RWPE1 (cell line): Measurements from ENCODE around the gene FEN1.

ENCODE experiments used
- CTCF ChIA-PET: fragments of 350-600 bp; sonication (Branson Sonifier 250); formaldehyde crosslinking; extraction: SDS; loops from one replicate; lab custom pipeline; 2021; lab: Yijun Ruan, JAX
- POLR2A ChIA-PET: fragments of 400-600 bp; formaldehyde crosslinking; extraction: SDS; loops from one replicate; lab custom pipeline; 2020; ENCODE audit warnings: antibody characterized with exemption; ENCODE audit not compliant: low non-redundant PET; lab: Yijun Ruan, JAX
- DNase-seq: peaks from one replicate; pipeline ENCODE4 v3.0.0; 2012; ENCODE audit warnings: low spot score
- H3K27ac ChIP-seq: fragments of 450-650 bp; 2 replicates; pipeline ENCODE4 v1.5.1; 2017
- TF ChIP-seq, protein P1 (sequence below): fragments of 450-650 bp; conservative IDR thresholded peaks from 2 replicates; pipeline ENCODE4 v1.5.1; 2017; ENCODE audit warnings: low read depth, mild to moderate bottlenecking

FEN1 gene

DNA sequence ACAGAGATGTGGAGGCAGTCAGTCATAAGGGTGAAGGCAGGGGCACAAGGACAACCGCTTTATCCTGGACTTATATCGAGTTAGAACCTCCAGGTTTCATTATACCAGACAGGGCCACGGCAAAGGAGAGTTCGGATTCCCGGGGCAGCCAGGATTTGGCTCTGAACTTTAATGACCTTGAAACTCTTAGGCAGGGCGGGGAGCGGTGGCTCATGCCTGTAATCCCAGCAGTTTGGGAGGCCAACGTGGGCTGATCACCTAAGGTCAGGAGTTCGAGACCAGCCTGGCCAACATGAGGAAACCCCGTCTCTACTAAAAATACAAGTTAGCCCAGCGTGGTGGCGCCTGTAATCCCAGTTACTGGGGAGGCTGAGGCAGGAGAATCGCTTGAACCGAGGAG is 41.3 kb upstream of the FEN1 start:
- TF ChIP-seq, protein P1, sequence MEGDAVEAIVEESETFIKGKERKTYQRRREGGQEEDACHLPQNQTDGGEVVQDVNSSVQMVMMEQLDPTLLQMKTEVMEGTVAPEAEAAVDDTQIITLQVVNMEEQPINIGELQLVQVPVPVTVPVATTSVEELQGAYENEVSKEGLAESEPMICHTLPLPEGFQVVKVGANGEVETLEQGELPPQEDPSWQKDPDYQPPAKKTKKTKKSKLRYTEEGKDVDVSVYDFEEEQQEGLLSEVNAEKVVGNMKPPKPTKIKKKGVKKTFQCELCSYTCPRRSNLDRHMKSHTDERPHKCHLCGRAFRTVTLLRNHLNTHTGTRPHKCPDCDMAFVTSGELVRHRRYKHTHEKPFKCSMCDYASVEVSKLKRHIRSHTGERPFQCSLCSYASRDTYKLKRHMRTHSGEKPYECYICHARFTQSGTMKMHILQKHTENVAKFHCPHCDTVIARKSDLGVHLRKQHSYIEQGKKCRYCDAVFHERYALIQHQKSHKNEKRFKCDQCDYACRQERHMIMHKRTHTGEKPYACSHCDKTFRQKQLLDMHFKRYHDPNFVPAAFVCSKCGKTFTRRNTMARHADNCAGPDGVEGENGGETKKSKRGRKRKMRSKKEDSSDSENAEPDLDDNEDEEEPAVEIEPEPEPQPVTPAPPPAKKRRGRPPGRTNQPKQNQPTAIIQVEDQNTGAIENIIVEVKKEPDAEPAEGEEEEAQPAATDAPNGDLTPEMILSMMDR: no peak
- no peak for DNase-seq
- no peak overlapping the region for H3K27ac ChIP-seq
- ChIA-PET POLR2A (no interaction called here), CTCF (interaction anchor here (0.5 to 0.7 kb wide), 6 partner anchors 20 to 506 kb away, joined by 3 to 5 read pairs (median 4); no protein-coding TSS in a partner anchor)

DNA sequence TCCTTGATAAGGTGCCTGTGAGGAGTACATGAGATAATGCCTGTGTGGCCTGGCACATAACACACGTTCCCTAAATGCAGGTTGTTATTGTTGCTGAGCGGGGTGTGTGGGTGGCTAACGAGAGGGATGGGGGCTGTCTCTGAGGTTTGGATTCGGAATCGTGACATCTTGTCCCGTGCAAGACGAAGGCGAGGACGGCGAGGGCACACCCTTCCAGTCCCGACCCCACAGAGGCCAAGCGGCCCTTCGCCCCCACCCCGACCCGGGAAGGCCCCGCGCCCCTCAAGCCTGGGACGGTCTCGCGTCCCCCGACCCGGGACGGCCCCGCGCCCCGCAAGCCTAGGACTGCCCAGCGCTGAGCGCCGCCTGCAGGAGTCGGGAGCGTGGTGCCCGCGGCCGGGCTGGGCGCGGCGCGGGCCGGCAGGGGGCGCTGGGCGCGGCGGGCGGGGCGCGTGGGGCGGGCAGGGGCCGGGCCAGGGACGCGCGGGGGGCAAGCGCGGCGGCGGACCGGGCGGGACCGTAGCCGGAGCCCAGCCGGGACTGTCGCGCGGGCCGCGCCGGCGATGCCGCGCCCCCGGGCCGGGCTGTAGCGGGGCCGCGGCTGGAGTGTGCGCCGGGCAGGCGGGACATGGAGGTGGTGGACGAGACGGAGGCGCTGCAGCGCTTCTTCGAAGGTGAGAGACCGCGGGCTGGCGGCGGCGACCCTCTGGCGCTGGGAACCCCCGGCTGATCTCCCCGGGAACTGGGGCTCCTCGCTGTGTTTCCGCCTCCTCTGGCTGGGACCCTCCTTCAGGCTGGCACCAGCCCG is 40.4 kb upstream of the FEN1 start, which contains the start of gene MYRF:
Gene MYRF, plus strand, starts transcription at position 520 of the 808 bp plus-strand sequence. Its CDS starts 109 bp downstream, at position 629.
- CTCF ChIA-PET: interaction anchor here (0.6 to 1.0 kb wide), 3 partner anchors 13 to 42 kb away, joined by 3 read pairs; no protein-coding TSS in a partner anchor
- no peak within 1 kb of the TSS for H3K27ac ChIP-seq

DNA sequence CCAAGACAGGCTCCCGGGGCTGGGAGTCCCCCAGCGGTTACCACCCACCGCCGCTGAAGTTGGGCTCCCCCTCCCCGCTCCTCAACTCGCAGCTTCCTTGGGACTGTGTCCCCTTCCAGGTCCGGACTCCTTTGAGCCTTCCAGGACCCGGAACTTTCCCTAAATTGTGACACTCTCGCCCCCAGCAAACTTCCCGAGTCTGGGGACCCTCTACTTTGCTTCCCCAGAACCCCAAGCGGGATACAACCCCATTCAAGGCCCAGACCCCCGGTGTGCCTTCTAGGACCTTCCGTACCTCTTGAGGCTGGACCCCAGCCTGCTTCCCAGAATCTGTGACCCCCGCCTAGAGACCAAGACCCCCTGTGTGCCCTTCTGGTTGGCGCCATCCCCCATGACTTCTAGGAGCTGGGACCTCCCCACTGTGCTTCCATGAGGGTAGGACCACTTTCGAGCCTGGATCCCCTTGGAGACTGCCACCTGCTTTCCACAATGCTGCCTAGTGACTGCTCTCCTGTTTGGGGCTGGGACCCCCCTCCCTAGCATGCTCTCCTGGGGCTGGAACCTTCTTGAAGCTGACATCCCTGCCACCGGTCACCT is 39.7 kb upstream of the FEN1 start:
- POLR2A ChIA-PET: no interaction called here
- TF ChIP-seq, protein P1: no peak
- DNase-seq: no peak
- no peak overlapping the region for H3K27ac ChIP-seq
- CTCF ChIA-PET: interaction anchor here (0.7 to 1.0 kb wide), 4 partner anchors 12 to 58 kb away, joined by 3 to 4 read pairs (median 3); no protein-coding TSS in a partner anchor

More for the DNA sequence above, 40.4 kb upstream of the FEN1 start, which contains the start of gene MYRF:
- DNase-seq: peak; percentile 31
- TF ChIP-seq, protein P1: peak; percentile 85
- POLR2A ChIA-PET: no interaction called here

DNA sequence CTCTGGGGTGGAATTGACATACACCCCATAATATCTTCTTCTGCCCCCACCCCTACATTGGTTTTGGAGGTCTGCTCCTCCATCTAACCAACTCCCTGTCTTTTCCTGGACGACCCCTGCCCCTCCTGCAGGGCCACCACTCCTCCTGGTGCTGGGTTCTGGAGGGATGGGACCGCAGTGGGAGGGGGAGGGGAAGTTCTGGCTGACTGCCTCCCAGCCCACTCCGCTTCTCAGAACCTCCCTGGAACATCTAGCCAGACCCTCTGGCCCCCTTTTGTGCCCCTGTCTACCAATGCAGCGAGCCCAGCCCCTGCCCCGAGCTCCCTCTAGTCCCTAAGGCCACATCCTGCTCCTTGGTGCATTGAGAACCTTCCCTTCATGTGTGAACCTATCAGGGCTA is 39.0 kb upstream of the FEN1 start:
- POLR2A ChIA-PET: no interaction called here
- TF ChIP-seq, protein P1: no peak
- no peak for DNase-seq
- no peak overlapping the region for H3K27ac ChIP-seq
- CTCF ChIA-PET: interaction anchor here (0.6 to 1.0 kb wide), 6 partner anchors 15 to 353 kb away, joined by 3 to 4 read pairs (median 4); no protein-coding TSS in a partner anchor

DNA sequence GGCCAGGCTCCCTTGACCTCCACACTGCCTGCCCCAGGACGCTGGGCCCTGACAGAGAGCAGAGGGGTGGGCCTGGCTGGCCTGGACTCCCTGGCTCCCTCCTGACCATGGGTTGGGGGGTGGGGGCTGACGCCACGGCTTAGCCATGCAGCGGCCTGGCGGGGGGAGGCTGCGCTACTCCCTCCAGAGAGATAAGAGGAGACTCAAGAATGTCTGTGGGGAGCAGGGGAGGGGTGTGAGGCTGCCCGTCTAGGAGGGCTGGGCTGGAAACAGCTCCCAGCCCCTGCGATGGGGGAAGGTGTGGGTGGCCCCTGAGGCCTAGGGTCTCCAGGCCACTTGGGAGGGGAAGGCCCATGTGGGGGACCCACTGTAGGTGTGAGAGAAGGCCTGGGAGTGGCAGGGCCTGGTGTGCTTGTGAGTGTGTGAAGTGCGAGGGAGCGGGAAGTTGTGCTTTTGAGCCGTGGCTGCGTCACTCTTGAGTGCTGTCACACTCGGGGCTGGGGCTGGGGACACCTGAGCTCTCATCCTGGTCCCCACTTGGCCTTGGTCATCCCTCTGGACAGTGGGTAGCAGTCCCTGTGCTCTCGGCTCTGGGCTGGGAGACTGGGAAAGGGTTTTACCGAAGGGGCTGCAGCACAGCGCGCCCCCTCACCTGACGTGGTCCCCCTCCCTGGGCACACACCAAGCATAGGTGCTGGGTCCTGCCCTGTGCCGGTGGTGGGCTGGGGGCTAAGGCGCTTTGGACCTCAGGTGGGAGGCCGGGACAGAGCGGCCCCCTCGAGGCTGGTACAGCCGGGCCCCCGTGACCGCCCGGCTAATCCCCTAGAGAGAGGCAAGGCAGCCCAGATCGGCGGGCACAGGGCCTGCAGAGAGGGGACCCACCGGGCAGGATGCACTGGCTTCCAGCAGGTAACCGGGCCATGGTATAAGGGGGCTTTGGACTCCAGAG is 37.9 kb upstream of the FEN1 start:
- ChIA-PET POLR2A (no interaction called here), CTCF (interaction anchor here (0.5 to 0.9 kb wide), 5 partner anchors 17 to 331 kb away, joined by 3 to 5 read pairs (median 3); no protein-coding TSS in a partner anchor)
- DNase-seq: no peak
- TF ChIP-seq, protein P1: no peak
- no peak overlapping the region for H3K27ac ChIP-seq
